ENCODE results near the gene C1QTNF3. TPM values are rescaled to one million over a fixed set of nuclear protein-coding genes. Genes with fewer than 3 reads are reported as not detected.

The C1QTNF3 gene
- total and polyA plus RNA-seq, 8 donors, result 3.6 to 84.1 (median 10.9) TPM

DNA sequence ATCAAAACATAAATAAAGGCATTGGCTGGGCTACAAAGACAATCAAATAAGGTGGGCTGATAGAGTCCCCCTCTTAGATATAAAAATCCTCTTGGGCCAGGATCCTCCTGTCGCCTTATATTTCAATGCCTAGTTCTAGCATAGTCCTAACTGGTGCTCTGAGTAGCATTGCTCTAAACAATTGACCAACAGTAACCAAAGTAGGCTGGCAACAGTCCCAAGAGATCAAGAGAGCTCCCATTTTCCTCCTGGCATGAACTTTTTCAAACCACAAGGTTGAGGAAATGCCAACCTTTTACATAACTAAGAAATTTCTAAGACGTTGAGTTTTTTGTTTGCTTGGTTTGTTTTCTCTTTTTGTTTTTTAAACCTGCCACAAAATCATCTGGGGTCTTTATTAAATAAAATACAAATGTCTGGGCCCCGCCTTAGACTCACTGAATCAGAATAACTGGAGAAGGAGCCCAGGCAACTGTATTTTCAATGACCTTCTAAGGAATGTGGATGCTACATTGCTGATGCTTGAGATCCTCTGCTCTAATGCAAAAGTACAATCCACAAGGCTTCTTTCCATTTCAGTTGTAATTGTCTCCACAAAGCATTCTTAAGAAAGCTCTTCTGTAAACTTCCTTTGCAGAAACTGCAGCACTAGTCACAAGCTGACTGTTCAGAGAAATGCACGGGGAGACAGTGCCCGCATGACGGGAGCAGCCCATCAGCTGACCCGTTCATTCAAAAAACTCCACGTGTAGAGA, 61.4 kb downstream of the C1QTNF3 start:
- Histone ChIP-seq H3K27me3 (no peaks in the 10 kb centered on the region), H3K4me3 (no peak overlapping the region), H3K27ac (peak overlapping the region in 1 of 5 donors; percentile 3), H3K9me3 (no peaks in the 10 kb centered on the region), H3K36me3 (peaks cover 0 to 3% (median 2%) of the 10 kb centered on the region in 4 donors), H3K4me1 (peaks cover 0 to 24% (median 20%) of the 10 kb centered on the region in 4 donors)
- intact Hi-C loops (cut with DNase I; ENCODE audit: low total_unique reads), result no loop called here
- TF ChIP-seq EP300 (IDR thresholded peaks at IDR 0.05), result no peak
- TF ChIP-seq, protein P1, sequence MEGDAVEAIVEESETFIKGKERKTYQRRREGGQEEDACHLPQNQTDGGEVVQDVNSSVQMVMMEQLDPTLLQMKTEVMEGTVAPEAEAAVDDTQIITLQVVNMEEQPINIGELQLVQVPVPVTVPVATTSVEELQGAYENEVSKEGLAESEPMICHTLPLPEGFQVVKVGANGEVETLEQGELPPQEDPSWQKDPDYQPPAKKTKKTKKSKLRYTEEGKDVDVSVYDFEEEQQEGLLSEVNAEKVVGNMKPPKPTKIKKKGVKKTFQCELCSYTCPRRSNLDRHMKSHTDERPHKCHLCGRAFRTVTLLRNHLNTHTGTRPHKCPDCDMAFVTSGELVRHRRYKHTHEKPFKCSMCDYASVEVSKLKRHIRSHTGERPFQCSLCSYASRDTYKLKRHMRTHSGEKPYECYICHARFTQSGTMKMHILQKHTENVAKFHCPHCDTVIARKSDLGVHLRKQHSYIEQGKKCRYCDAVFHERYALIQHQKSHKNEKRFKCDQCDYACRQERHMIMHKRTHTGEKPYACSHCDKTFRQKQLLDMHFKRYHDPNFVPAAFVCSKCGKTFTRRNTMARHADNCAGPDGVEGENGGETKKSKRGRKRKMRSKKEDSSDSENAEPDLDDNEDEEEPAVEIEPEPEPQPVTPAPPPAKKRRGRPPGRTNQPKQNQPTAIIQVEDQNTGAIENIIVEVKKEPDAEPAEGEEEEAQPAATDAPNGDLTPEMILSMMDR (IDR thresholded peaks at IDR 0.05), result no peak
- TF ChIP-seq POLR2AphosphoS5 (IDR thresholded peaks at IDR 0.05), result no peak
- no peak for TF ChIP-seq POLR2A (IDR thresholded peaks at IDR 0.05)
- 54 to 72% (median 69%) methylated on average over 8 of the region's 8 CpGs for WGBS, 5 donors
- DNase-seq, result no peak

DNA sequence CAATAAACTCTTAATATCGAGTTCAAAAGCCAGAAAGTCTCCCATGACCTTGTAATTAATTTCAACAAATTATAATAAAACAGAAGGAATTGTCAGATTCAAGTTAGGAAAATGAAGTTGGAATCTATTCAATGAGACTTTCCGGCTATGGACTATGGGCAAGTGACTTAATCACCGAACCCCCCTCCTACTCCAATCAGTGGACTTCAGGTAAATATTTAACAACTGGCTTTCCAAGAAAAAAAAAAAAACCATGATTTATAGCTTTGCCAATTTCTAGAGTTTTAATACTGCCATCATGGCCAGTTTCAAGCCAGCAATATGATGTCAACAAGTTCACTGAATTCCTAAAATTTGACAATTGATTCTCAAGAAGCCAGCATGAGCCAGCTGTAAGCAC, 63.0 kb downstream of the C1QTNF3 start:
- DNase-seq, result no peak
- Histone ChIP-seq H3K4me1 (peaks cover 0 to 38% (median 27%) of the 10 kb centered on the region in 4 donors), H3K36me3 (no peaks in the 10 kb centered on the region), H3K4me3 (no peak overlapping the region), H3K27ac (no peak overlapping the region), H3K9me3 (no peaks in the 10 kb centered on the region), H3K27me3 (no peaks in the 10 kb centered on the region)
- TF ChIP-seq, protein P1 (IDR thresholded peaks at IDR 0.05), result no peak
- no peak for TF ChIP-seq POLR2AphosphoS5 (IDR thresholded peaks at IDR 0.05)
- TF ChIP-seq POLR2A (IDR thresholded peaks at IDR 0.05), result no peak
- no peak for TF ChIP-seq EP300 (IDR thresholded peaks at IDR 0.05)
- 31 to 74% (median 57%) methylated on average over 3 of the region's 3 CpGs for WGBS, 5 donors
- intact Hi-C loops (cut with DNase I; ENCODE audit: low total_unique reads), result no loop called here

DNA sequence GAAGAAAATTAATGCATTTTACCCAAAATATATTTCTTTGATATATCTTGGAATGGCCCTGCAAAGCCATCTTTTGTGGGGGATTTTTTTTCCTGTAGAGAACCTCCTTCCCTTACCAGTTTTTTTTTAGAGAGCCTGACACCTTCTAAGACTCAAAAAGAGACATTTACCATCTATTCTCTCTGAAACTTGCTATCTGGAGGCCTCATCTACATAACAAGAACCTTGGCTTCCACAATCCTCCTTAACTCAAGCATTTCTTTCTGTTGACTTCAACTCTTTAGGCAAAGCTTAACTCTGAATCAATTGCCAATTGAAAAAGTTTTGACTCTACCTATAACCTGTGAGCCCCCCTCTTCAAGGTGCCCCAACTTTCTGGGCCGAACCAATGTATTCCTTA, 64.7 kb downstream of the C1QTNF3 start:
- no peaks in the 10 kb centered on the region for H3K9me3 ChIP-seq
- no peak overlapping the region for H3K4me3 ChIP-seq
- H3K27me3 ChIP-seq, result no peaks in the 10 kb centered on the region
- DNase-seq, result no peak
- no peaks in the 10 kb centered on the region for H3K36me3 ChIP-seq
- no peak overlapping the region for H3K27ac ChIP-seq
- intact Hi-C loops (cut with DNase I; ENCODE audit: low total_unique reads), result no loop called here
- 91 to 100% (median 96%) methylated on average over 1 of the region's 1 CpG for WGBS, 5 donors
- TF ChIP-seq, protein P1 (IDR thresholded peaks at IDR 0.05), result no peak
- TF ChIP-seq POLR2A (IDR thresholded peaks at IDR 0.05), result no peak
- TF ChIP-seq EP300 (IDR thresholded peaks at IDR 0.05), result no peak
- TF ChIP-seq POLR2AphosphoS5 (IDR thresholded peaks at IDR 0.05), result no peak
- peaks cover 0 to 31% (median 20%) of the 10 kb centered on the region in 4 donors for H3K4me1 ChIP-seq

DNA sequence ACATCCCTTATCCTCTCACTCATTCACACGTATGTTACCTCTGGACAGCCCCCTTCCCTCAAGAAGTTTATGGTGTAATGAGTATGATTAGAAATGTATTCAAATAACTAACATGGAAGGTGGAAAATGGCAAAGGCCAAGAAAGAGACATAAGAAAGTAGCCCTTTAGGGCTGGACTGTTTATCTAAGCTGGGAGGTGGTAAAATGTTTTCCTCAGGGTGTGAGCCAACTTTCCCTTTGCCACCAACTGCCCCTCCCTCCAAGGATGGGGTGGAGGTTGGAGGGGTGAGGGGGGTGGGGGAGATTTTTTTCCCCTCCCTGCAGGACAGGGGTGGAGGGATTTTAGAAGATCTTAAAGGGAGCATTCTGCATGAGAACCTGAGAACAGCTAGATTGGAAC, 66.7 kb downstream of the C1QTNF3 start:
- TF ChIP-seq, protein P1 (IDR thresholded peaks at IDR 0.05), result no peak
- TF ChIP-seq EP300 (IDR thresholded peaks at IDR 0.05) (no peak), POLR2AphosphoS5 (IDR thresholded peaks at IDR 0.05) (no peak), POLR2A (IDR thresholded peaks at IDR 0.05) (no peak)
- H3K27me3 ChIP-seq, result no peaks in the 10 kb centered on the region
- H3K4me1 ChIP-seq, result peaks cover 0 to 20% (median 11%) of the 10 kb centered on the region in 4 donors
- H3K27ac ChIP-seq, result no peak overlapping the region
- H3K4me3 ChIP-seq, result no peak overlapping the region
- 31 to 65% (median 35%) methylated on average over 1 of the region's 1 CpG for WGBS, 5 donors
- intact Hi-C loops (cut with DNase I; ENCODE audit: low total_unique reads), result no loop called here
- DNase-seq, result no peak
- no peaks in the 10 kb centered on the region for H3K9me3 ChIP-seq
- H3K36me3 ChIP-seq, result no peaks in the 10 kb centered on the region

Data from stomach (tissue), 9 donors.